ENCODE results near the gene UBXN4. TPM values are rescaled to one million over a fixed set of nuclear protein-coding genes. Genes with fewer than 3 reads are reported as not detected.

Gene UBXN4
- total RNA-seq, 1 donor from 2014 or later = 107 TPM

DNA sequence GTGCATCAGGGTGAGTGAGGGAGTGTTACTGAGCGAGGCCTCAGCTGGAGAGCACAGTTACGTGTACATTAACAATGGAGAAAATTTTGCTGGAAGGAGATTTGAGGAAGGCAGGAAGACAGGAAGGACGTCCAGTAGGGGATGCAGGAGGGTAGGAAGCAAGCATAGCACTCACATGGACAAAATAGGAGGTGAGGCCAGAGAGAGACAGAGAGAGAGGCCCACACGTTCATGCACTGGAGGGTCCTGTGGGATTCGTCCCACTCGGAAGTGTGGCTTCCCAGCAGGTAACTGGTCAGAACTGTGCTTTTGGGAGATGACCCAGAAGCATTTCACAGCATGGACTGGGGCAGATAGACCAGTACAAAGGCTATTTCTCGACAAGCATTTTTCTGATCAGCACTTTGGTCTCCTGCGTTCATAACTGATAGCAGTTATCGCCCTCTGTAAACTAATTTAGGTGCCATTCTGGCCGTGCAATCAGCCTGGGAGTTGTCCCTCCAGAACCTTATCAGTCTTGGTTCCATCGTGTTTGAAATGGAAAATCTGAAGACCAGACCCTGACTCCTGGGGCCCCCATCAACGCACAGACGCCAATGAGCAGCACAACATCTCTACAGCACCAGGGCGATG lies 89.6 kb downstream of the UBXN4 start:
- H3K36me3 Mint-ChIP-seq = peaks cover under 1% of the 10 kb centered on the region

DNA sequence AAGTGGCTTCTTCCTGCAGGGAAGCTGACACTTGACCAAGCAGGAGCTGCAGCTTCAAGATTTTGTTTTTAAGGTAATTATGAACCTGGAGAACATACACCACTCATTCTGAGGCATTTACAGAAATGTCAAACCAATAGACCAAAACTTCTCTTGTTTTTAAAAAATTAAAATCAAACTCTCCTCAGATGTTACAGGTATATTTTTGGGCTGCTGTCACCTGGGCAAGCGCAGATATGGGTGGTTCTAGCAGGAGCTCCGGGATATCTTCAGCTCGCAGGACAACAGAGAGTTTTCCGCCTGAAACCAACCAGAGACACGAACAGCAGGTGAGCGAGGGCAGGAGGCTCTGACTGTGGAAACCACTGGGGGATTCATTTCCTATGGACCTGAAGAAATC lies 91.2 kb downstream of the UBXN4 start:
- Mint-ChIP-seq H3K9me3 (peaks cover 4% of the 10 kb centered on the region), H3K36me3 (peaks cover 5% of the 10 kb centered on the region), H3K27ac (no peak overlapping the region), H3K27me3 (no peaks in the 10 kb centered on the region), H3K4me1 (ENCODE audit: unreplicated experiment) (peaks cover 9% of the 10 kb centered on the region), H3K4me3 (no peak overlapping the region)
- no peak for DNase-seq (ENCODE audit: extremely low spot score, unreplicated experiment)
- TF ChIP-seq, protein P1, sequence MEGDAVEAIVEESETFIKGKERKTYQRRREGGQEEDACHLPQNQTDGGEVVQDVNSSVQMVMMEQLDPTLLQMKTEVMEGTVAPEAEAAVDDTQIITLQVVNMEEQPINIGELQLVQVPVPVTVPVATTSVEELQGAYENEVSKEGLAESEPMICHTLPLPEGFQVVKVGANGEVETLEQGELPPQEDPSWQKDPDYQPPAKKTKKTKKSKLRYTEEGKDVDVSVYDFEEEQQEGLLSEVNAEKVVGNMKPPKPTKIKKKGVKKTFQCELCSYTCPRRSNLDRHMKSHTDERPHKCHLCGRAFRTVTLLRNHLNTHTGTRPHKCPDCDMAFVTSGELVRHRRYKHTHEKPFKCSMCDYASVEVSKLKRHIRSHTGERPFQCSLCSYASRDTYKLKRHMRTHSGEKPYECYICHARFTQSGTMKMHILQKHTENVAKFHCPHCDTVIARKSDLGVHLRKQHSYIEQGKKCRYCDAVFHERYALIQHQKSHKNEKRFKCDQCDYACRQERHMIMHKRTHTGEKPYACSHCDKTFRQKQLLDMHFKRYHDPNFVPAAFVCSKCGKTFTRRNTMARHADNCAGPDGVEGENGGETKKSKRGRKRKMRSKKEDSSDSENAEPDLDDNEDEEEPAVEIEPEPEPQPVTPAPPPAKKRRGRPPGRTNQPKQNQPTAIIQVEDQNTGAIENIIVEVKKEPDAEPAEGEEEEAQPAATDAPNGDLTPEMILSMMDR (conservative IDR thresholded peaks at IDR 0.05) = no peak

More for the DNA sequence above, 89.6 kb downstream of the UBXN4 start:
- no peaks in the 10 kb centered on the region for H3K27me3 Mint-ChIP-seq
- peaks cover 9% of the 10 kb centered on the region for H3K4me1 Mint-ChIP-seq (ENCODE audit: unreplicated experiment)
- H3K4me3 Mint-ChIP-seq = no peak overlapping the region
- no peak for DNase-seq (ENCODE audit: extremely low spot score, unreplicated experiment)
- peak overlapping the region; percentile 8 for H3K27ac Mint-ChIP-seq
- TF ChIP-seq, protein P1 (conservative IDR thresholded peaks at IDR 0.05) = no peak
- H3K9me3 Mint-ChIP-seq = peaks cover under 1% of the 10 kb centered on the region

Other genes starting within 250 kb of the UBXN4 start
- gene ZRANB3, start 210.6 kb upstream of the UBXN4 start, total RNA-seq (ENCODE audit: low replicate concordance) = 5.6 and 15.8 TPM in 2 replicates
- 20.9 and 47.5 TPM in 2 replicates for gene R3HDM1, start 210.4 kb upstream of the UBXN4 start, total RNA-seq (ENCODE audit: low replicate concordance)
- 2.8 and 7.2 TPM in 2 replicates for gene LCT, start 95.3 kb downstream of the UBXN4 start, total RNA-seq (ENCODE audit: low replicate concordance)
- gene MCM6, start 134.6 kb downstream of the UBXN4 start, total RNA-seq (ENCODE audit: low replicate concordance) = 35.8 and 54.9 TPM in 2 replicates
- gene DARS1, start 243.8 kb downstream of the UBXN4 start, total RNA-seq (ENCODE audit: low replicate concordance) = 46.0 and 58.4 TPM in 2 replicates